ENCODE data around the gene ARID4A. TPM values are rescaled to one million over a fixed set of nuclear protein-coding genes. Genes with fewer than 3 reads are reported as not detected.

Gene ARID4A
- 2.6 and 5.4 TPM in 2 replicates for total RNA-seq

GRCh38 chr14:58298477-58299400 is at the start of gene ARID4A:
Gene ARID4A (plus strand): TSS chr14:58298555. CDS start chr14:58299855, 1,300 bp downstream.

GRCh38 chr14:58395812-58396788 is 97.7 kb downstream of the ARID4A start, which contains the start of gene TOMM20L:
Gene TOMM20L (plus strand): TSS chr14:58395930. CDS start chr14:58395958, 28 bp downstream.

Other genes with a start within 250 kb of the ARID4A start
- 1.6 and 3.9 TPM in 2 replicates for gene ARMH4, start 146.3 kb upstream of the ARID4A start, total RNA-seq
- gene ACTR10, start 98.4 kb upstream of the ARID4A start, total RNA-seq: 54.6 and 55.3 TPM in 2 replicates
- 80.3 and 85.2 TPM in 2 replicates for gene PSMA3, start 53.7 kb upstream of the ARID4A start, total RNA-seq
- gene TOMM20L, start 97.4 kb downstream of the ARID4A start, total RNA-seq: not detected in 2 replicates
- gene TIMM9, start 129.0 kb downstream of the ARID4A start, total RNA-seq: 60.8 and 84.8 TPM in 2 replicates
- 9.2 and 11.1 TPM in 2 replicates for gene KIAA0586, start 129.2 kb downstream of the ARID4A start, total RNA-seq